Upper lobe of left lung (tissue), 4 donors: Measurements from ENCODE around the gene FAM184B.

Experiments used
- EP300 ChIP-seq, 4 donors: sonication (generic); formaldehyde crosslinking; IDR thresholded peaks; one replicate each; pipeline ENCODE4 v1.5.1; 2017; ENCODE audit warnings: antibody characterized with exemption in 4 of 4, control low read depth in 2 of 4
- TF ChIP-seq, protein P1 (sequence below), 6 experiments: fragments of 450-650 bp in 4 of 6; fragments of 200-600 bp in 2 of 6; sonication (generic) in 2 of 6; IDR thresholded peaks; one replicate each; pipeline ENCODE4 v1.5.1; 2016 to 2019; ENCODE audit warnings: antibody characterized with exemption in 6 of 6

DNA sequence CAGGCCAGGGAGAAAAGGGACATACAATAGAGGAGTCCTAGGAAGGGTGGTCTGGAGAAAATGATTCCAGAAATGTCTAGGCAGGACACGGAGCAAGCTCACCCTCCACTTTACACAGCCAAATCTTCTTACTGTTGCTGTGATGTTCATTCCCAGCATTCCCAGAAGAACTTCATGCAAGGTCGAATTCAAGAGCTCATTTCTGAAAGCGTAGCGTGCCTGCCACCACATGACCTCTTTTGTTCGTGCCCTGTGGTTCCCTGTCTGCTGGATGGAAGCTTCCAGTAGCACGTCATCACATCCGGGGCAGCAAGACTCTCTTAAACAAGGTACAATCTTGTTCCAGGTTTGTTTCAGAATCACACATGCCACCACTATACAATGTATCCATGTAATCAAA, 57.8 kb downstream of the FAM184B start:
- TF ChIP-seq, protein P1, sequence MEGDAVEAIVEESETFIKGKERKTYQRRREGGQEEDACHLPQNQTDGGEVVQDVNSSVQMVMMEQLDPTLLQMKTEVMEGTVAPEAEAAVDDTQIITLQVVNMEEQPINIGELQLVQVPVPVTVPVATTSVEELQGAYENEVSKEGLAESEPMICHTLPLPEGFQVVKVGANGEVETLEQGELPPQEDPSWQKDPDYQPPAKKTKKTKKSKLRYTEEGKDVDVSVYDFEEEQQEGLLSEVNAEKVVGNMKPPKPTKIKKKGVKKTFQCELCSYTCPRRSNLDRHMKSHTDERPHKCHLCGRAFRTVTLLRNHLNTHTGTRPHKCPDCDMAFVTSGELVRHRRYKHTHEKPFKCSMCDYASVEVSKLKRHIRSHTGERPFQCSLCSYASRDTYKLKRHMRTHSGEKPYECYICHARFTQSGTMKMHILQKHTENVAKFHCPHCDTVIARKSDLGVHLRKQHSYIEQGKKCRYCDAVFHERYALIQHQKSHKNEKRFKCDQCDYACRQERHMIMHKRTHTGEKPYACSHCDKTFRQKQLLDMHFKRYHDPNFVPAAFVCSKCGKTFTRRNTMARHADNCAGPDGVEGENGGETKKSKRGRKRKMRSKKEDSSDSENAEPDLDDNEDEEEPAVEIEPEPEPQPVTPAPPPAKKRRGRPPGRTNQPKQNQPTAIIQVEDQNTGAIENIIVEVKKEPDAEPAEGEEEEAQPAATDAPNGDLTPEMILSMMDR (IDR thresholded peaks at IDR 0.05) = no peak
- TF ChIP-seq EP300 (IDR thresholded peaks at IDR 0.05) = no peak
